Aorta (tissue), 5 donors: ENCODE measurements around the gene STX8. TPM values are rescaled to one million over a fixed set of nuclear protein-coding genes. Genes with fewer than 3 reads are reported as not detected.
"Not testable (repeated sequence)": the region's sequence is repeated elsewhere in the genome, so short reads cannot be mapped to it uniquely, and the experiment has no call there.

Source experiments
- ATAC-seq: fragments of 200-7000 bp; cut with Tn5 transposase; one replicate; pipeline ENCODE4 v1.9.1; 2022; ENCODE audit warnings: moderate library complexity; ENCODE audit not compliant: low FRiP score
- DNase-seq, 2 donors: peaks; one replicate each; pipeline ENCODE4 v3.0.0-alpha.2; 2020
- H3K27ac ChIP-seq, 2 donors: one replicate each; pipeline ENCODE4 v1.5.1; 2013; ENCODE audit warnings: low read length in 2 of 2, mild to moderate bottlenecking in 2 of 2, moderate library complexity in 2 of 2, control low read depth in 1 of 2, inconsistent platforms in 1 of 2, low read depth in 1 of 2
- H3K27me3 ChIP-seq, 2 donors: one replicate each; pipeline ENCODE4 v1.6.1; 2013; ENCODE audit warnings: control low read depth in 1 of 2, low read length in 1 of 2, mild to moderate bottlenecking in 1 of 2, moderate library complexity in 1 of 2; ENCODE audit not compliant: insufficient read depth in 2 of 2, control insufficient read depth in 1 of 2
- H3K36me3 ChIP-seq, 2 donors: one replicate each; pipeline ENCODE4 v1.6.1; 2013; ENCODE audit warnings: control low read depth in 1 of 2, low read length in 1 of 2, mild to moderate bottlenecking in 1 of 2; ENCODE audit not compliant: insufficient read depth in 2 of 2, control insufficient read depth in 1 of 2
- H3K4me1 ChIP-seq, 2 donors: one replicate each; pipeline ENCODE4 v1.6.1; 2013; ENCODE audit warnings: low read length in 2 of 2, control low read depth in 1 of 2, mild to moderate bottlenecking in 1 of 2, moderate library complexity in 1 of 2; ENCODE audit not compliant: insufficient read depth in 2 of 2, control insufficient read depth in 1 of 2
- H3K4me3 ChIP-seq, 2 donors: one replicate each; pipeline ENCODE4 v1.5.1; 2013; ENCODE audit warnings: low read length in 2 of 2, control low read depth in 1 of 2, mild to moderate bottlenecking in 1 of 2
- H3K9me3 ChIP-seq: one replicate; pipeline ENCODE4 v1.6.1; 2013; ENCODE audit warnings: mild to moderate bottlenecking, low read length; ENCODE audit not compliant: control insufficient read depth
- WGBS, 2 donors: extraction: QIAGEN DNeasy Blood & Tissue Kit; methylation state at CpG; one replicate each; pipeline ENCODE4 v1.1.7; 2013; 5-methylcytosine and 5-hydroxymethylcytosine counted together
- intact Hi-C, 2 donors: fragments of 100-400 bp; cut with DNase I; formaldehyde crosslinking; loops; one replicate each; pipeline versions ENCODE4 v1.14.2 to v1.15.0; 2022
- polyA plus RNA-seq, 2 donors: library from polyadenylated mRNA; stranded (reverse); fragments of 200-250 nt; gene quantifications; one replicate each; pipeline ENCODE4 v1.2.3, GENCODE V29; 2013
- total RNA-seq, 2 donors: library from RNA; stranded (reverse); fragmentation: NEBNext Ultra II Directional; extraction: Animal tissue kit (Norgen Biotek cat#: 25700); gene quantifications; one replicate each; pipeline ENCODE4 v1.2.1, GENCODE V29; 2021
- donor health status: healthy with polysubstance abuse.
- donor health status: Bipolar disorder and iron deficiency.
- donor health status: DM: no; HTN: no; CAD: no.
- donor health status: DM: no; HTN: no; CAD: no.
- donor health status: DM: yes; HTN: yes; CAD: no.

STX8 gene
- total and polyA plus RNA-seq, 4 donors, result 57.4 to 108 (median 68.5) TPM

- Histone ChIP-seq H3K27me3 (no peaks in the 10 kb centered on the region), H3K4me3 (no peak overlapping the region), H3K4me1 (peaks cover 0 to 4% of the 10 kb centered on the region in 2 donors), H3K27ac (no peak overlapping the region), H3K36me3 (no peaks in the 10 kb centered on the region), H3K9me3 (no peaks in the 10 kb centered on the region)
- intact Hi-C loops, result no loop called here
- DNase-seq (no peak), ATAC-seq (no peak)
- 33 to 58% methylated on average over 1 of the region's 1 CpG for WGBS, 2 donors
These were observed 119.3 kb downstream of the STX8 start for GRCh38 chr17:9456330-9456729.

GRCh38 chr17:9451934-9452333 lies 123.7 kb downstream of the STX8 start:
- WGBS, 2 donors, result 95 to 100% methylated on average over 1 of the region's 1 CpG
- no peaks in the 10 kb centered on the region for H3K36me3 ChIP-seq
- no peak overlapping the region for H3K27ac ChIP-seq
- H3K4me1 ChIP-seq, result peaks cover 0 to 4% of the 10 kb centered on the region in 2 donors
- DNase-seq, result no peak
- intact Hi-C loops, result no loop called here
- ATAC-seq, result no peak
- H3K9me3 ChIP-seq, result no peaks in the 10 kb centered on the region
- no peaks in the 10 kb centered on the region for H3K27me3 ChIP-seq
- no peak overlapping the region for H3K4me3 ChIP-seq

GRCh38 chr17:9447298-9447697 lies 128.3 kb downstream of the STX8 start:
- H3K4me3 ChIP-seq, H3K9me3 ChIP-seq, H3K27ac ChIP-seq, H3K4me1 ChIP-seq, H3K36me3 ChIP-seq, H3K27me3 ChIP-seq, intact Hi-C loops, DNase-seq, ATAC-seq: not testable (repeated sequence)
- WGBS, 2 donors, result 95 to 96% methylated on average over 6 of the region's 6 CpGs

- H3K27me3 ChIP-seq, result no peaks in the 10 kb centered on the region
- intact Hi-C loops, result no loop called here
- H3K36me3 ChIP-seq, result no peaks in the 10 kb centered on the region
- H3K4me3 ChIP-seq, result no peak overlapping the region
- ATAC-seq, result no peak
- H3K27ac ChIP-seq, result no peak overlapping the region
- DNase-seq, result no peak
- no peaks in the 10 kb centered on the region for H3K4me1 ChIP-seq
- WGBS, 2 donors, result 28 to 51% methylated on average over 4 of the region's 4 CpGs
- no peaks in the 10 kb centered on the region for H3K9me3 ChIP-seq
These were observed 129.1 kb downstream of the STX8 start for GRCh38 chr17:9446528-9446927.

- no peaks in the 10 kb centered on the region for H3K36me3 ChIP-seq
- no peak overlapping the region for H3K4me3 ChIP-seq
- no peak overlapping the region for H3K27ac ChIP-seq
- DNase-seq, result no peak
- ATAC-seq, result no peak
- intact Hi-C loops, result no loop called here
- 78 to 87% methylated on average over 7 of the region's 7 CpGs for WGBS, 2 donors
- H3K4me1 ChIP-seq, result no peaks in the 10 kb centered on the region
- H3K27me3 ChIP-seq, result no peaks in the 10 kb centered on the region
- no peaks in the 10 kb centered on the region for H3K9me3 ChIP-seq
These were observed 130.2 kb downstream of the STX8 start for GRCh38 chr17:9445424-9445823.

- Histone ChIP-seq H3K4me3 (no peak overlapping the region), H3K27ac (no peak overlapping the region), H3K27me3 (no peaks in the 10 kb centered on the region), H3K9me3 (no peaks in the 10 kb centered on the region), H3K36me3 (no peaks in the 10 kb centered on the region), H3K4me1 (no peaks in the 10 kb centered on the region)
- ATAC-seq (no peak), DNase-seq (no peak)
- intact Hi-C loops, result no loop called here
- 72 to 77% methylated on average over 5 of the region's 5 CpGs for WGBS, 2 donors
These were observed 130.9 kb downstream of the STX8 start for GRCh38 chr17:9444687-9445086.

- intact Hi-C loops, result no loop called here
- Histone ChIP-seq H3K4me3 (no peak overlapping the region), H3K36me3 (no peaks in the 10 kb centered on the region), H3K27ac (no peak overlapping the region), H3K4me1 (no peaks in the 10 kb centered on the region), H3K27me3 (no peaks in the 10 kb centered on the region), H3K9me3 (no peaks in the 10 kb centered on the region)
- no peak for DNase-seq
- ATAC-seq, result no peak
- WGBS, 2 donors, result 91 to 92% methylated on average over 5 of the region's 5 CpGs
These were observed 131.8 kb downstream of the STX8 start for GRCh38 chr17:9443811-9444210.

- intact Hi-C loops, result no loop called here
- H3K27me3 ChIP-seq, result no peaks in the 10 kb centered on the region
- no peaks in the 10 kb centered on the region for H3K36me3 ChIP-seq
- H3K4me3 ChIP-seq, result no peak overlapping the region
- H3K27ac ChIP-seq, result no peak overlapping the region
- no peaks in the 10 kb centered on the region for H3K4me1 ChIP-seq
- H3K9me3 ChIP-seq, result no peaks in the 10 kb centered on the region
- WGBS, 2 donors, result 98 to 99% methylated on average over 3 of the region's 3 CpGs
- DNase-seq, result no peak
- no peak for ATAC-seq
These were observed 135.8 kb downstream of the STX8 start for GRCh38 chr17:9439851-9440250.

- no peak overlapping the region for H3K4me3 ChIP-seq
- intact Hi-C loops, result no loop called here
- no peaks in the 10 kb centered on the region for H3K9me3 ChIP-seq
- WGBS, 2 donors, result 34 to 52% methylated on average over 1 of the region's 1 CpG
- H3K27ac ChIP-seq, result no peak overlapping the region
- H3K4me1 ChIP-seq, result no peaks in the 10 kb centered on the region
- DNase-seq (no peak), ATAC-seq (no peak)
- no peaks in the 10 kb centered on the region for H3K36me3 ChIP-seq
- no peaks in the 10 kb centered on the region for H3K27me3 ChIP-seq
These were observed 139.0 kb downstream of the STX8 start for GRCh38 chr17:9436630-9437029.
